Colon (tissue), 2 donors: ENCODE measurements around the gene ZGLP1.

Source experiments
- FAIRE-seq: peaks from 2 replicates; lab custom pipeline; 2012; peaks lifted over from hg19 to GRCh38; lab: Jason Lieb, UNC
- donor health status: control.
- donor health status: control.

The ZGLP1 gene

DNA sequence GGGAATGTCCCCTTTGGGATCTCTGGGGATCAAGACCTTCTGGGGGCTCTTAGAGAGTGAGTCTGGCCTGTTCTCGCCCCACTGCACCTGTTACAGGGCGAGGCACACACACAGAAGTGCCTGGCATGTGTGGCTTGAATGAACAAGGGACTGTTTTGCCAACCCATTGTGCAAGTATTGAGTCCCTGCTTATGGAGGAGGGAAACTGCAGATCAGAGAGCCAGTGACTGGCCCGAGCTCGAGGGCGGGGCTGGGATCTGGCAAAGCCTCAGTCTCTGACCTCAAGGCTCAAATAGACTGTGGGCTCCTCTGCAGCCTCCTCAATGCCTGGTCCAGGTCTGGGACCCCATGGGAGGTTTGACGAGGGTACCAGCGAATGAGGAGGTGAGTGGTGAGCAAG, 18.2 kb upstream of the ZGLP1 start:
- FAIRE-seq = no peak

- no peak for FAIRE-seq
Observed at GRCh38 chr19:10325732-10326131, 16.1 kb upstream of the ZGLP1 start.

DNA sequence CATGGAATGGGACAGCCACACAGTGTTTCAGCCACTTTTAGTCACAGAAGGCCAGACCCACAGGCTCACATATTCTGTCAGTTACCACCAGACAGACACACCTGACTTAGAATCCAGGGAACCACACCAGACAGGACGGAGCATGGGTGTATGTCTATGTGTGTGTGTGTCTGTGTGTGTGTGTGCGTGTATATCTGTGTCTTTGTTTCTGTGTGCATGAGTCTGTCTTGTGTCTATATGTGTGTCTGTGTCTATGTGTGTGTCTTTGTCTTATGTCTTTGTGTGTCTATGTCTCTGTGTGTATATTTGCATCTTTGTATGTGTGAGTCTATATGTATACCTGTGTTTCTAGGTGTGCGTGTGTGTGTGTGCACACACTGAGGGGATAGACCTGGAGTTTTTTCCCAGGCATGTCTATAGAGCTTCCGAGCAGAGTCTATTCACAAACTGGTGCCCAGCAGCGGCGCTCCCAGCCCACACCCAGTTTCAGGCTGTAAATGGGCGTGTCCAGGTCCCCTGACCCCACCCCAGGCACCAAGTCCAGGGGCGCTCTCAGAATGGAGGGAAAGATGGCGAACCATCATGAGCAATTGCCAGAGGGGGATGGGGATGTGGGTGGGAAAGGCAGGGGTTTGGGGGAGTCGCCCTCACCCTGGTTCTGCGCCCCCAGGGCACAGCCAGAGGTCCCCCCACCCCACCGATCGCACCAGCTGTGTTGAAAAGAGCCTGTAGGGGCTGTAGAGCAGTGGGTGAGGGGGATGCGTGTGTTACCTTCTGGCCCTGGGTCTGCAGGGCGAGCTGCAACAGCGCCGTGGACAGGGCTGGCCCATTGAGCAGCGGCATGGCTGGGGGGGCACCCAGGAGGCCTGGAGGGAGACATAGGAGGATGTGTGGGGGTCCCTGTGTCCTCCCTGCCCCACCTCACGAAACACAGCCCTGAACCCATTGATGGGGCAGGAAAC, 12.5 kb upstream of the ZGLP1 start:
- FAIRE-seq = no peak

- no peak for FAIRE-seq
Observed at GRCh38 chr19:10321417-10321797, 11.8 kb upstream of the ZGLP1 start.

GRCh38 chr19:10320602-10321416, 11.2 kb upstream of the ZGLP1 start:
- no peak for FAIRE-seq

DNA sequence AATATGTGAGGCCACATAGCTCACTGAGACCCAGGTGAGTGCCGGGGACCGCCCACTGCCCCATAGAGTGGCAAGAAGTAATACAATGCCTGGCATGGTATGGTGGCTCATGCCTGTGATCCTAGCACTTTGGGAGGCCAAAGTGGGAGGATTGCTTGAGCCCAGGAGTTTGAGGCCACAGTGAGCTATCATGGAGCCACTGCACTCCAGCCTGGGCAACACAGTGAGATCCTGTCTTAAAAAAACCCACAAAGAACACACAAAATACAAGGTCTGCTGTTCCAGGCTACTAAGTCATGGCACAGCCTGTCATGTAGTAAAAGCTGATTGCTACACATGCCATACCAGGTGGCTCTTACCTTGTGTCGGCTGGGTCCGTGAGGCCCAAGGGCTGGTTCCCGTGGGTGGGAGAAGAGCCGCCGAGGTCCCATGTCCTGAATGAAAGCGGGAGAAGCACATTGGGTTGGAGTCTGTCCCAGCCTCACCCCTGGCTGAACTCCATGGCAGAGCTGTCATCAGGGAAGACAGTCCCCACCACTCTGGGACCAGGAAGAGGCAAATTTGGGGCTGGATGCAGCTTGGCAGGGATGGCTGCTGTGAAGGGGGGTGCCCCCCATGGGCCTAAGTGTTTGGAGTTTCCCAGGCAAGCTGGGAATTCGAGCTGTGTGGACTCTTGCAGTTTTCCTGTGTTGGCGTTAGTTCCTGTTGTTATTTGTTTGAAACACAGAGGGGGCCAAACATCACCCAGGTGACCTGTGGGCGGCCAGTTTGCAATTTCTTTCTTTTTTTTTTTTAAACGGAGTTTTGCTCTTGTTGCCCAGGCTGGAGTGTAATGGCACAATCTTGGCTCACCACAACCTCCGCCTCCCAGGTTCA, 9.4 kb upstream of the ZGLP1 start:
- FAIRE-seq = no peak

- no peak for FAIRE-seq
Observed at GRCh38 chr19:10317857-10318462, 8.3 kb upstream of the ZGLP1 start.

DNA sequence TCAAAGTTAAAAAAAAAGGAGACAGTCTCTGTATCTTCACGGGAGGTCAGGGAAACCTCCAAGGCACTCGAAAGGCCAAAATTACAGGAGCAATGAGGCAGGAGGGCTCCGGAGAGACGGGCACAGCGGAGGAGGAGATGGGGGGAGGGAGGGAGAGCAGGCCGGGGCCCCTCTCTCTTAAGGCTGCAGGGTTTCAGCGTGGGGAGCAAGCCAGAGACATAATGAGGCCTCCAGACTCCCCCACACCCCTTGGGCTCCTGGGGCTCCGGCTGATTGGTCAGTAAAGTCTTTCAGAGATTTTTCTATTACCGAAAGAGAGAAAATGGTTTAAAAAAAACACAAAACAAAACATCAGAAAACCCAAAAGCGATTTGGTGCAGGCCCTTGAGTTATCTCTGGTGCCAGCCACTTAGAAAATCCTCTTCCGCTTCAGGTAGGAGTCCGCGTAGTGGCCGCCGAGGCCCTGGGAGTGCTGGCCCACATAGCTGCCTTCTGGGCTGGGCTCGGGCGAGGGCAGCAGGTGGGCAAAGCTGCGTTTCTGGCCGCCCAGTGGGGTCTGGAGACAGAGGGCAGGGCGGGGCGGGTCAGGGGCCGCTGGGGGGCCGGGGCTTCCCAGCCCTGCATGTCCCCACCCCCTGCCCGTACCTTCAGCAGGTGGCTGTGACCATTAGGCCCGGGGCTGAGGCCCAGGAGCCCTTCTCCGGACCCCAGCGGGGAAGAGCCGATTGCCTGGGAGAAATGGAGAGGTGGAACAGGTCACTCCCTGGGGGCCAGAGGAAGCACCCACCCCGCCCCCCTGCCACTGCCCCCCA, 7.6 kb upstream of the ZGLP1 start:
- no peak for FAIRE-seq

DNA sequence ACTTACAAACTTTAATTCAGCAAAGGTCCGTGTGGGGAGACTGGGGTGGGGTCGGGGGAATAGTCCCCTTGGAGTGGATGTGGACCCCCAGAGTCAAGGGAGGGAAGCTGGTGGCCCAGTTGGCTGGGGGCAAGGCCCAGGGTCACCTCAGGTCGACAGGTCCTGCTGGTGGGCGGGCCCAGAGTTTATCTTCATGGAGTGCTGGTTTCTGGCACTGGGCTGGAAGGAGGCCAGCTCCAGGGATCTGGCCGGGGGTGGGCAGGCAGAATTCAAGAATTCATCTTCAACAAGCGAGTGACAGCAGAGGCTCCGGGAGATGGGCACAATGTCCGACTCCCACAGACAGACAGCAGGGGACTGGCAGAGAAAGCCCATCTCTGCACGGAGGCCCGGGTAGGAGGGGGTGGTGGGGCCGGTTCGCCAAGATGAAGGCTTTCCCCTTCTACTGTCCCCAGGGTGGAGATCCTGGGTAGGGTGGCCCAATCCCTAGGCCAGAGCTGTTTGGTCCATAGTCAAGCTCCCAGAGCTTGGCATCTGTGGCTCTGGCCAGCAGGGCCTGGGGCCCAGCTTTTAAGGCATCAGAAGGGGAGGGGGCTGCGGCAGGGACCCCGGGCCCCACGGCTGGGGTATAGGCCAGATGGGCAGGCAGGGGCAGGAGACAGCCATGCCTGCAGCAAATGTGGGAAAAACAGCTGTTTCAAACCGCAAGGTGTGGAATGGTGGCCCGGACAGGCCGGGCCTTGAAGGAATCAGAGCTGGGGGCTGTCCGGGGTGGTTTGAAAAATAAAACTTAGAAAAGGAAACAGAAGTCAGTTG, 6.8 kb upstream of the ZGLP1 start:
- FAIRE-seq = no peak

GRCh38 chr19:10315335-10316214, 6.0 kb upstream of the ZGLP1 start, which contains the start of gene FDX2:
TSS of gene FDX2 (minus strand) at chr19:10316015. CDS start at chr19:10315996, 19 bp downstream.
- no peak for FAIRE-seq

- no peak for FAIRE-seq
Observed at GRCh38 chr19:10306327-10306726, 3.3 kb downstream of the ZGLP1 start.

- FAIRE-seq = no peak
Observed at GRCh38 chr19:10305139-10305806, 4.3 kb downstream of the ZGLP1 start.

GRCh38 chr19:10299545-10300458, 9.8 kb downstream of the ZGLP1 start:
- FAIRE-seq = no peak

GRCh38 chr19:10295847-10296591, 13.6 kb downstream of the ZGLP1 start:
- no peak for FAIRE-seq

- no peak for FAIRE-seq
Observed at GRCh38 chr19:10295305-10295846, 14.2 kb downstream of the ZGLP1 start.

DNA sequence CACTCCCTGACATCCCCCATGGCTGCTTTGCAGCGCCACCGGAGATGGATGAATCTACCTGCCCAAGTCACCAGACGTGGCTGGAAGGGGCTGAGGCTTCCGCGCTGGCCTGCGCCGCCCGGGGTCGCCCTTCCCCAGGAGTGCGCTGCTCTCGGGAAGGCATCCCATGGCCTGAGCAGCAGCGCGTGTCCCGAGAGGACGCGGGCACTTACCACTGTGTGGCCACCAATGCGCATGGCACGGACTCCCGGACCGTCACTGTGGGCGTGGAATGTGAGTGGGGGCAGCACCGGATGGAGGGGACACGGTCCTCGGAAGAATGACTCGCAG, 15.3 kb downstream of the ZGLP1 start:
- no peak for FAIRE-seq
